ENCODE results near the gene RGS11. TPM values are rescaled to one million over a fixed set of nuclear protein-coding genes. Genes with fewer than 3 reads are reported as not detected.

Gene RGS11
- polyA plus RNA-seq, 1 donor from 2014 or later = 3.5 TPM

- no peaks in the 10 kb centered on the region for H4K20me1 ChIP-seq (ENCODE audit: insufficient read depth)
- TF ChIP-seq POLR2AphosphoS5 (IDR thresholded peaks at IDR 0.05) = no peak
- no peak for TF ChIP-seq TAF1 (IDR thresholded peaks at IDR 0.05; ENCODE audit: low read depth)
- TF ChIP-seq RAD21 (conservative IDR thresholded peaks at IDR 0.05) = no peak
- TF ChIP-seq MXI1 (conservative IDR thresholded peaks at IDR 0.05; ENCODE audit: poor library complexity, severe bottlenecking) = no peak
- no peaks in the 10 kb centered on the region for H3K9me3 ChIP-seq (ENCODE audit: low read length)
- H3K4me2 ChIP-seq (ENCODE audit: low read length) = no peak overlapping the region
- H3K79me2 ChIP-seq (replicated peaks; ENCODE audit: insufficient read depth, low read length) = no peaks in the 10 kb centered on the region
- no peaks in the 10 kb centered on the region for H3K27me3 ChIP-seq (ENCODE audit: insufficient read depth, low read depth, low read length)
- H2AFZ ChIP-seq (ENCODE audit: low read depth, low read length) = no peak overlapping the region
- no peaks in the 10 kb centered on the region for H3K36me3 ChIP-seq (ENCODE audit: insufficient read depth, low read length)
- H3K9ac ChIP-seq (ENCODE audit: low read length) = no peak overlapping the region
- no peaks in the 10 kb centered on the region for H3K9me2 ChIP-seq (ENCODE audit: insufficient read depth, low read length)
- H3K27ac ChIP-seq (ENCODE audit: low read length) = no peak overlapping the region
- H3K4me3 ChIP-seq (ENCODE audit: low read length) = no peak overlapping the region
- no peaks in the 10 kb centered on the region for H3F3A ChIP-seq (ENCODE audit: insufficient read depth, low read length, poor library complexity, severe bottlenecking)
Measured at GRCh38 chr16:263944-264343, 11.8 kb downstream of the RGS11 start.

GRCh38 chr16:263182-263774, 12.5 kb downstream of the RGS11 start:
- H3K27ac ChIP-seq (ENCODE audit: low read length) = no peak overlapping the region
- H3K36me3 ChIP-seq (ENCODE audit: insufficient read depth, low read length) = no peaks in the 10 kb centered on the region
- H3K9ac ChIP-seq (ENCODE audit: low read length) = no peak overlapping the region
- no peaks in the 10 kb centered on the region for H3F3A ChIP-seq (ENCODE audit: insufficient read depth, low read length, poor library complexity, severe bottlenecking)
- H2AFZ ChIP-seq (ENCODE audit: low read depth, low read length) = no peak overlapping the region
- no peaks in the 10 kb centered on the region for H3K9me2 ChIP-seq (ENCODE audit: insufficient read depth, low read length)
- H4K20me1 ChIP-seq (ENCODE audit: insufficient read depth) = no peaks in the 10 kb centered on the region
- H3K4me3 ChIP-seq (ENCODE audit: low read length) = no peak overlapping the region
- H3K9me3 ChIP-seq (ENCODE audit: low read length) = no peaks in the 10 kb centered on the region
- no peak overlapping the region for H3K4me2 ChIP-seq (ENCODE audit: low read length)
- TF ChIP-seq RAD21 (conservative IDR thresholded peaks at IDR 0.05) = no peak
- TF ChIP-seq MXI1 (conservative IDR thresholded peaks at IDR 0.05; ENCODE audit: poor library complexity, severe bottlenecking) = no peak
- TF ChIP-seq EP300 (conservative IDR thresholded peaks at IDR 0.05; ENCODE audit: poor library complexity, severe bottlenecking) = no peak
- TF ChIP-seq, protein P1, sequence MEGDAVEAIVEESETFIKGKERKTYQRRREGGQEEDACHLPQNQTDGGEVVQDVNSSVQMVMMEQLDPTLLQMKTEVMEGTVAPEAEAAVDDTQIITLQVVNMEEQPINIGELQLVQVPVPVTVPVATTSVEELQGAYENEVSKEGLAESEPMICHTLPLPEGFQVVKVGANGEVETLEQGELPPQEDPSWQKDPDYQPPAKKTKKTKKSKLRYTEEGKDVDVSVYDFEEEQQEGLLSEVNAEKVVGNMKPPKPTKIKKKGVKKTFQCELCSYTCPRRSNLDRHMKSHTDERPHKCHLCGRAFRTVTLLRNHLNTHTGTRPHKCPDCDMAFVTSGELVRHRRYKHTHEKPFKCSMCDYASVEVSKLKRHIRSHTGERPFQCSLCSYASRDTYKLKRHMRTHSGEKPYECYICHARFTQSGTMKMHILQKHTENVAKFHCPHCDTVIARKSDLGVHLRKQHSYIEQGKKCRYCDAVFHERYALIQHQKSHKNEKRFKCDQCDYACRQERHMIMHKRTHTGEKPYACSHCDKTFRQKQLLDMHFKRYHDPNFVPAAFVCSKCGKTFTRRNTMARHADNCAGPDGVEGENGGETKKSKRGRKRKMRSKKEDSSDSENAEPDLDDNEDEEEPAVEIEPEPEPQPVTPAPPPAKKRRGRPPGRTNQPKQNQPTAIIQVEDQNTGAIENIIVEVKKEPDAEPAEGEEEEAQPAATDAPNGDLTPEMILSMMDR (IDR thresholded peaks at IDR 0.05; ENCODE audit: poor library complexity, severe bottlenecking) = no peak
- TF ChIP-seq SMC3 (conservative IDR thresholded peaks at IDR 0.05; ENCODE audit: poor library complexity) = no peak
- no peak for TF ChIP-seq EZH2 (IDR thresholded peaks at IDR 0.05; ENCODE audit: borderline replicate concordance, insufficient read depth, low read length, poor library complexity, severe bottlenecking)
- no peak for TF ChIP-seq POLR2AphosphoS5 (IDR thresholded peaks at IDR 0.05)
- TF ChIP-seq, protein P2, sequence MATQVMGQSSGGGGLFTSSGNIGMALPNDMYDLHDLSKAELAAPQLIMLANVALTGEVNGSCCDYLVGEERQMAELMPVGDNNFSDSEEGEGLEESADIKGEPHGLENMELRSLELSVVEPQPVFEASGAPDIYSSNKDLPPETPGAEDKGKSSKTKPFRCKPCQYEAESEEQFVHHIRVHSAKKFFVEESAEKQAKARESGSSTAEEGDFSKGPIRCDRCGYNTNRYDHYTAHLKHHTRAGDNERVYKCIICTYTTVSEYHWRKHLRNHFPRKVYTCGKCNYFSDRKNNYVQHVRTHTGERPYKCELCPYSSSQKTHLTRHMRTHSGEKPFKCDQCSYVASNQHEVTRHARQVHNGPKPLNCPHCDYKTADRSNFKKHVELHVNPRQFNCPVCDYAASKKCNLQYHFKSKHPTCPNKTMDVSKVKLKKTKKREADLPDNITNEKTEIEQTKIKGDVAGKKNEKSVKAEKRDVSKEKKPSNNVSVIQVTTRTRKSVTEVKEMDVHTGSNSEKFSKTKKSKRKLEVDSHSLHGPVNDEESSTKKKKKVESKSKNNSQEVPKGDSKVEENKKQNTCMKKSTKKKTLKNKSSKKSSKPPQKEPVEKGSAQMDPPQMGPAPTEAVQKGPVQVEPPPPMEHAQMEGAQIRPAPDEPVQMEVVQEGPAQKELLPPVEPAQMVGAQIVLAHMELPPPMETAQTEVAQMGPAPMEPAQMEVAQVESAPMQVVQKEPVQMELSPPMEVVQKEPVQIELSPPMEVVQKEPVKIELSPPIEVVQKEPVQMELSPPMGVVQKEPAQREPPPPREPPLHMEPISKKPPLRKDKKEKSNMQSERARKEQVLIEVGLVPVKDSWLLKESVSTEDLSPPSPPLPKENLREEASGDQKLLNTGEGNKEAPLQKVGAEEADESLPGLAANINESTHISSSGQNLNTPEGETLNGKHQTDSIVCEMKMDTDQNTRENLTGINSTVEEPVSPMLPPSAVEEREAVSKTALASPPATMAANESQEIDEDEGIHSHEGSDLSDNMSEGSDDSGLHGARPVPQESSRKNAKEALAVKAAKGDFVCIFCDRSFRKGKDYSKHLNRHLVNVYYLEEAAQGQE (IDR thresholded peaks at IDR 0.05; ENCODE audit: borderline replicate concordance) = no peak
- no peaks in the 10 kb centered on the region for H3K79me2 ChIP-seq (replicated peaks; ENCODE audit: insufficient read depth, low read length)
- no peaks in the 10 kb centered on the region for H3K27me3 ChIP-seq (ENCODE audit: insufficient read depth, low read depth, low read length)

Measured in neural cell (in vitro differentiated cells).